K562 (cell line): Measurements from ENCODE around the gene BIRC3. TPM values are rescaled to one million over a fixed set of nuclear protein-coding genes. Genes with fewer than 3 reads are reported as not detected.

Experiments
- CHD4 ChIP-seq: fragments of 200-600 bp; sonication (generic); IDR thresholded peaks from 3 replicates; pipeline ENCODE4 v1.6.1; 2012; ENCODE audit warnings: low read depth, mild to moderate bottlenecking, mixed read lengths, low read length, inconsistent platforms; ENCODE audit not compliant: insufficient read depth, insufficient replicate concordance, poor library complexity, severe bottlenecking
- FOSL1 ChIP-seq: fragments of 200-800 bp; sonication (Bioruptor generic); conservative IDR thresholded peaks from 2 replicates; pipeline ENCODE4 v1.6.1; 2016; ENCODE audit warnings: missing genetic modification characterization, missing compliant biosample characterization
- HCFC1 ChIP-seq: IDR thresholded peaks from 2 replicates; pipeline ENCODE4 v1.6.1; 2012; ENCODE audit warnings: low read depth, low read length, improper control_type of control experiment
- HDAC3 ChIP-seq: fragments of 450-650 bp; IDR thresholded peaks from 2 replicates; pipeline ENCODE4 v1.6.1; 2018; ENCODE audit warnings: borderline replicate concordance, mild to moderate bottlenecking, moderate library complexity; ENCODE audit not compliant: partially characterized antibody
- HES1 ChIP-seq: fragments of 450-650 bp; IDR thresholded peaks from 2 replicates; pipeline ENCODE4 v1.6.1; 2016; ENCODE audit warnings: low read depth, mild to moderate bottlenecking, moderate library complexity
- HMBOX1 ChIP-seq: sonication (generic); IDR thresholded peaks from 2 replicates; pipeline ENCODE4 v1.6.1; 2016
- SP2 ChIP-seq: IDR thresholded peaks from 2 replicates; pipeline ENCODE4 v1.6.1; 2011; ENCODE audit warnings: mild to moderate bottlenecking, low read depth, low read length, moderate library complexity; ENCODE audit not compliant: poor library complexity, severe bottlenecking; ENCODE audit errors: extremely low read depth
- ZNF318 ChIP-seq, 2 experiments: fragments of 450-650 bp; IDR thresholded peaks; 2 replicates each; pipeline ENCODE4 v1.6.1; 2016; ENCODE audit warnings: mild to moderate bottlenecking in 2 of 2, borderline replicate concordance in 1 of 2, low read depth in 1 of 2, moderate library complexity in 1 of 2
- ZNF449 ChIP-seq: fragments of 250-450 bp; sonication (Bioruptor Pico); IDR thresholded peaks from 2 replicates; pipeline ENCODE4 v1.8.0; 2022; ENCODE audit warnings: moderate library complexity, mild to moderate bottlenecking, inconsistent platforms
- ZNF766 ChIP-seq: fragments of 200-800 bp; sonication (Bioruptor generic); conservative IDR thresholded peaks from 2 replicates; pipeline ENCODE4 v1.6.1; 2016; ENCODE audit warnings: missing genetic modification characterization, missing compliant biosample characterization
- polyA plus RNA-seq, 8 experiments: library from polyadenylated mRNA; depleted of rRNA in 4 of 8; stranded (reverse) in 5 of 8; unstranded in 3 of 8; fragments of >200 nt; fragmentation: Nextera tagmentation in 2 of 8; fragmentation: Illumina TruSeq in 1 of 8; extraction: Ambion mirVana in 2 of 8; extraction: Trizol in 1 of 8; gene quantifications; 2 replicates each; pipeline versions ENCODE4 v1.2.1 to v1.2.3, GENCODE V29; 2011 to 2014; ENCODE audit warnings: inconsistent platforms in 1 of 8, missing spikeins in 1 of 8
- total RNA-seq, 7 experiments: library from RNA; depleted of rRNA in 6 of 7; stranded (reverse); fragments of >200 nt in 6 of 7; fragmentation: Illumina TruSeq in 2 of 7; extraction: Trizol in 2 of 7; gene quantifications; 2 replicates each; pipeline versions ENCODE4 v1.2.1 to v1.2.3, GENCODE V29; 2011 to 2021; ENCODE audit warnings: low replicate concordance in 1 of 7

Gene BIRC3
- total and polyA plus RNA-seq, 9 of the 15 experiments (the other 6 are each of a cell fraction or from before 2014, with no cell fraction given) = 0.08 to 0.42 (median 0.18) TPM

- TF ChIP-seq HMBOX1 = no peak
- TF ChIP-seq CHD4 = no peak
- no peak for TF ChIP-seq FOSL1 (tag)
- no peak for TF ChIP-seq SP2
- no peak for TF ChIP-seq HES1
- TF ChIP-seq HCFC1 = no peak
- no peak for TF ChIP-seq ZNF318 (IDR thresholded peaks at IDR 0.05; ENCODE audit: borderline replicate concordance in 1 of 2, low read depth in 1 of 2)
- no peak for TF ChIP-seq ZNF766
- no peak for TF ChIP-seq ZNF449 (CRISPR knock-in tag)
- TF ChIP-seq HDAC3 = no peak
Observed at GRCh38 chr11:102309621-102310541, 7.4 kb upstream of the BIRC3 start (continued).
